Measurements from ENCODE around the gene OR1L8.

DNA sequence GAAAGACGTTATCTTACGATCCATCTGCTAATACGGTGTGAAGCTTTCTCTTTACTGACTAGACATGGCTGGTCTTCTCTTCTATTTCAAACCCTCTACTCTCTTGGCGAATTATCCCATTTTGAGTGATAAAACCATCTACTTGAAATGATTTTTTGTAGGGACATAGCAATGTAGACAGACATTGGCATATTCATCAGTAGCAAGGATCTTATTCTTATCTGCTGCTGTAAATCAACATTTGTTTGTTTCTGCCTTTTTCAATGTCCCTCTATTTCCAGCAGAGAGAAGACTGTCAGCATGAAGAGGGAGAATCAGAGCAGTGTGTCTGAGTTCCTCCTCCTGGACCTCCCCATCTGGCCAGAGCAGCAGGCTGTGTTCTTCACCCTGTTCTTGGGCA is 64.3 kb downstream of the OR1L8 start, which contains the start of gene OR1J4:
- TF ChIP-seq CTCF (IDR thresholded peaks at IDR 0.05) (no peak), EP300 (IDR thresholded peaks at IDR 0.05) (no peak), POLR2A (IDR thresholded peaks at IDR 0.05) (no peak)
